ENCODE measurements around the gene FLNB. TPM values are rescaled to one million over a fixed set of nuclear protein-coding genes. Genes with fewer than 3 reads are reported as not detected.

FLNB gene
- total RNA-seq, 1 donor, result 274 TPM

- peaks cover 93% of the 10 kb centered on the region for H3K36me3 ChIP-seq (ENCODE audit: insufficient read depth, low read length)
Measured at GRCh38 chr3:58150130-58150809, 142.0 kb downstream of the FLNB start.

GRCh38 chr3:58150810-58151199 lies 142.6 kb downstream of the FLNB start:
- no peak for DNase-seq (ENCODE audit: insufficient read length, low spot score, missing footprints)
- Histone ChIP-seq H3K27me3 (ENCODE audit: insufficient read depth, low read length) (no peaks in the 10 kb centered on the region), H4K20me1 (ENCODE audit: insufficient read depth, low read length) (peaks cover 9% of the 10 kb centered on the region), H3K4me1 (ENCODE audit: insufficient read depth, low read length) (no peaks in the 10 kb centered on the region), H3K79me2 (ENCODE audit: insufficient read depth, low read length) (no peaks in the 10 kb centered on the region), H2AFZ (ENCODE audit: low read length) (no peak overlapping the region), H3K27ac (ENCODE audit: low read depth, low read length) (no peak overlapping the region), H3K4me3 (ENCODE audit: insufficient read depth, low read length) (no peak overlapping the region), H3K9me3 (ENCODE audit: low read depth, low read length) (no peaks in the 10 kb centered on the region), H3K36me3 (ENCODE audit: insufficient read depth, low read length) (peaks cover 93% of the 10 kb centered on the region), H3K4me2 (ENCODE audit: insufficient read depth, low read length) (no peak overlapping the region)
- no peak for TF ChIP-seq CTCF (IDR thresholded peaks at IDR 0.05; ENCODE audit: extremely low read depth, low read depth, low read length)

More at GRCh38 chr3:58150130-58150809, 142.0 kb downstream of the FLNB start:
- peaks cover 14% of the 10 kb centered on the region for H4K20me1 ChIP-seq (ENCODE audit: insufficient read depth, low read length)
- H3K4me1 ChIP-seq (ENCODE audit: insufficient read depth, low read length), result no peaks in the 10 kb centered on the region
- no peaks in the 10 kb centered on the region for H3K9me3 ChIP-seq (ENCODE audit: low read depth, low read length)
- H3K79me2 ChIP-seq (ENCODE audit: insufficient read depth, low read length), result no peaks in the 10 kb centered on the region
- no peaks in the 10 kb centered on the region for H3K27me3 ChIP-seq (ENCODE audit: insufficient read depth, low read length)
- no peak overlapping the region for H2AFZ ChIP-seq (ENCODE audit: low read length)
- H3K27ac ChIP-seq (ENCODE audit: low read depth, low read length), result no peak overlapping the region
- H3K4me2 ChIP-seq (ENCODE audit: insufficient read depth, low read length), result no peak overlapping the region
- no peak for DNase-seq (ENCODE audit: insufficient read length, low spot score, missing footprints)
- TF ChIP-seq CTCF (IDR thresholded peaks at IDR 0.05; ENCODE audit: extremely low read depth, low read depth, low read length), result no peak
- H3K4me3 ChIP-seq (ENCODE audit: insufficient read depth, low read length), result no peak overlapping the region

GRCh38 chr3:58151637-58152036 lies 143.4 kb downstream of the FLNB start:
- H2AFZ ChIP-seq (ENCODE audit: low read length), result no peak overlapping the region
- peaks cover 8% of the 10 kb centered on the region for H4K20me1 ChIP-seq (ENCODE audit: insufficient read depth, low read length)
- TF ChIP-seq CTCF (IDR thresholded peaks at IDR 0.05; ENCODE audit: extremely low read depth, low read depth, low read length), result no peak
- no peaks in the 10 kb centered on the region for H3K79me2 ChIP-seq (ENCODE audit: insufficient read depth, low read length)
- no peaks in the 10 kb centered on the region for H3K9me3 ChIP-seq (ENCODE audit: low read depth, low read length)
- H3K27ac ChIP-seq (ENCODE audit: low read depth, low read length), result no peak overlapping the region
- no peaks in the 10 kb centered on the region for H3K4me1 ChIP-seq (ENCODE audit: insufficient read depth, low read length)
- H3K4me2 ChIP-seq (ENCODE audit: insufficient read depth, low read length), result no peak overlapping the region
- H3K36me3 ChIP-seq (ENCODE audit: insufficient read depth, low read length), result peaks cover 93% of the 10 kb centered on the region
- no peaks in the 10 kb centered on the region for H3K27me3 ChIP-seq (ENCODE audit: insufficient read depth, low read length)
- no peak for DNase-seq (ENCODE audit: insufficient read length, low spot score, missing footprints)
- H3K4me3 ChIP-seq (ENCODE audit: insufficient read depth, low read length), result no peak overlapping the region

- Histone ChIP-seq H3K4me1 (ENCODE audit: insufficient read depth, low read length) (no peaks in the 10 kb centered on the region), H2AFZ (ENCODE audit: low read length) (no peak overlapping the region), H3K27ac (ENCODE audit: low read depth, low read length) (no peak overlapping the region), H3K27me3 (ENCODE audit: insufficient read depth, low read length) (no peaks in the 10 kb centered on the region), H3K79me2 (ENCODE audit: insufficient read depth, low read length) (no peaks in the 10 kb centered on the region), H3K4me2 (ENCODE audit: insufficient read depth, low read length) (no peak overlapping the region), H3K9me3 (ENCODE audit: low read depth, low read length) (no peaks in the 10 kb centered on the region), H3K4me3 (ENCODE audit: insufficient read depth, low read length) (no peak overlapping the region), H4K20me1 (ENCODE audit: insufficient read depth, low read length) (peaks cover 8% of the 10 kb centered on the region), H3K36me3 (ENCODE audit: insufficient read depth, low read length) (peaks cover 92% of the 10 kb centered on the region)
- TF ChIP-seq CTCF (IDR thresholded peaks at IDR 0.05; ENCODE audit: extremely low read depth, low read depth, low read length), result no peak
- no peak for DNase-seq (ENCODE audit: insufficient read length, low spot score, missing footprints)
Measured at GRCh38 chr3:58152225-58153015, 144.2 kb downstream of the FLNB start.
